GM21528 (cell line): Measurements from ENCODE around the gene MAN1C1.
A peak's percentile ranks its signal among the peaks of the same experiment; 100 is the strongest.

ENCODE experiments used
- ATAC-seq: cut with Tn5 transposase; IDR thresholded peaks from one replicate; pipeline ENCODE4 v1.9.1; 2021; ENCODE audit warnings: mild to moderate bottlenecking, moderate library complexity; ENCODE audit not compliant: unreplicated experiment, low FRiP score

MAN1C1 gene

DNA sequence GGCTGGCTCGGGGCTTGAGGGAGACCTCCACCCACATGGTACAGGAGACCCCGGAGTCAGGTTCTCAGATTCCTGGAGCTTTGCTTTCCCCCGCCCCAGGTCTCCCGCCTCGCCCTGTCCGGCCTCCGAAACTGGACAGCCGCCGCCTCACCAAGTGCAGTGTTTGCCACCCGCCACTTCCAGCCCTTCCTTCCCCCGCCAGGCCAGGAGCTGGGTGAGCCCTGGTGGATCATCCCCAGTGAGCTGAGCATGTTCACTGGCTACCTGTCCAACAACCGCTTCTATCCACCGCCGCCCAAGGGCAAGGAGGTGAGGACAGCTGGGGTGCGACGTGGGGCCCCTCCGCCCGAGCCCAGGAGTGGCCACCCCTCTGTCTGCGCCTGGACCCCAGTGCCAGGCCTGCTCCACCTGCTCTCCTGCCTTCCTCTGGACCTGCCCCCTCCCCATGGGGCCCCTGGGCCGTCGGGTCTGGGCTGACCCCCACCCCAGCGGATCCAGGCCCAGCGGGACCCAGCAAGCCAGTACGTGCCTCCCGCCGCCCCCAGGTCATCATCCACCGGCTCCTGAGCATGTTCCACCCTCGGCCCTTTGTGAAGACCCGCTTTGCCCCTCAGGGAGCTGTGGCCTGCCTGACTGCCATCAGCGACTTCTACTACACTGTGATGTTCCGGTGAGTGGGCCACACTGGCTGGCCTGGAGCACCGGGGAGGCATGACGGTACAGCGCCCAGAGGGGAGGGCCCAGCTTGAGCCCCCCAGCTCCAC, 192.1 kb downstream of the MAN1C1 start:
- ATAC-seq, result no peak

DNA sequence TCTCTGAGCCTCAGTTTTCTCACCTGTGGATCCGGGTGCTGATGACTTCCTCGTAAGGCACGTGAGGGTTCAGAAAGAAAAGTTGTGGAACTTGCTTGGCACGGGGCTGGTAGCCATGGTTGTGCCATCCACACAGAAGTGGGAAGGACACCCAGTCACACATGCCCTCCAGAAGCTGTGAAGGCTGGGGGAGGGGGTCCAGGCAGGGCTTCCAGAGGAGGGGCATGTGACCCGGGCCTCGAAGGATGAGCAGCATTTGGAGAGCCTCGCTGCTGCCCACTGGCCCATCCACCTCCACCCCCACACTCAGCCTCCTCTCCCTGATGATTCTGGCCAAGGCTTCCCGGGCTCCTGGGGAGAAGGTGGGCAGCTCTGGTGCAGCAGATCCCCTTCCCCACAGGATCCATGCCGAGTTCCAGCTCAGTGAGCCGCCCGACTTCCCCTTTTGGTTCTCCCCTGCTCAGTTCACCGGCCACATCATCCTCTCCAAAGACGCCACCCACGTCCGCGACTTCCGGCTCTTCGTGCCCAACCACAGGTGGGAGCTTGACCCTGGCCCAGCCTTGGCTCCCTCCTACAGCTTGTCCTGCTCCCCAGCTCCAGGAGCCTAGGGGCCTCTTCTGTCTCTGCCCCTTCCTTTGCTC, 192.8 kb downstream of the MAN1C1 start:
- ATAC-seq, result no peak

DNA sequence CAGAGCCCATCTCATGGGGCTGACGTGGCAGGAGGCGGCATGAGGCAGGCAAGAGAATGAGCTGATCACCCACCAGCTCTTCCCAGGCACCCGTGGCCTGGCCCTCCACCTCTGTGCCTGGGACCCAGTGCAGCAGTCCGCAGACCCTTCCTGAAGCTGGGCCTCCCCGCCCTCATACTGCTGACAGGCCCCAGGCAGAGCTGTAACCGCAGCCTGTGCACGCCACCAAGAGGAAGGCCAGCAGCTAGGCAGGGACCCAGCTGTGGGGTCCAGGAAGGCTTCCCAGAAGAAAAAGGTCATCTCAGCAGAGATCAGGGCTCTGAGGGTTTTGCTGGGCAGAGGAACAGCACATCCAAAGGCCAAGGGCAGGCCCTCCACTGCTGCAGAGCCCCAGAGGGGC, 193.3 kb downstream of the MAN1C1 start:
- no peak for ATAC-seq

DNA sequence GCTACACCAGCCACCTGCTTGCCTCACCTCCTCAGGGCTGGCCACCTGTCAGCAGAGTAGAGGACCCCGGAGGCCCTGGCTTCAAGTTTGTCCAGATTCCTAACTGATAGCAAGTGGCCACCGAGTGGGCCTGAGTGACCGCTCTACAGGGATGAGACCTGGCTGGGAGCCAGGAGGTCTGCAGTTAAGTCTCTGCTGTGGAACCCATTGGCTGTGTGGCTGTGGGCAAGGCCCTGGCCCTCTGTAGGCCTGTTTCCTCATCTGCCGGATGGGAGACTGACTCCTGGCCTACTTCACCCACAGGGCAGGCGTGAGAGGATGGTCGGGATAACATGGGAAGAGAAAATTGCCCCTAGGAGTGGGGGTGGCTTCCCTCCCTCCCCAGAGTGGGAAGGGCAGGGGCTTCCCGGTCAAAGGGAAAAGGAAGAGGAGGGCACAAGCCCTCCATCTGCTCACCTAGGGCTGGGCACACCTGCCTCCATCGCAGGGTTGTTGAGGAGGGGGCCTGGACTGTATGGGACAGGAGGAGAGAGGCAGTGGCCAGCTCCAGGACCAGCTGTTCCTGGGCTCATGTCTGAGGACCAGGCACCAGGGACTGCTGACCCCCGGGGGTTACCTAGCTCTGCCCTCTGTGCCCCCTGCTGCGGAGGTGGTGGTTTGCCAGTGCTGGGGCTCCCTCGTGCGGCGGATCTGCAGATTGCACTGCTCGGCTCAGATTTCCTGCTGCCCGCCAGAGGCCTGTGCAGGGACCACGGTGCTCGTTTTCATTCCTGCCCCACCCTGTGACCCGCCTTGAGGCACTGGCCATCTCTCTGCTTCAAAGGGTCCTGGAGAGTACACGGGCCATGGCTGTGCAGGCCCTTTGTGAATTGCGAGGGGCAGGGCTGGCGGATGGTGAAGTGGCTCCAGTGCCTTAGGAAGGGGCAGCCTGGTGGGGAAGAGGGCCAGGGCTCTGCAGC, 194.0 kb downstream of the MAN1C1 start:
- ATAC-seq, result no peak

DNA sequence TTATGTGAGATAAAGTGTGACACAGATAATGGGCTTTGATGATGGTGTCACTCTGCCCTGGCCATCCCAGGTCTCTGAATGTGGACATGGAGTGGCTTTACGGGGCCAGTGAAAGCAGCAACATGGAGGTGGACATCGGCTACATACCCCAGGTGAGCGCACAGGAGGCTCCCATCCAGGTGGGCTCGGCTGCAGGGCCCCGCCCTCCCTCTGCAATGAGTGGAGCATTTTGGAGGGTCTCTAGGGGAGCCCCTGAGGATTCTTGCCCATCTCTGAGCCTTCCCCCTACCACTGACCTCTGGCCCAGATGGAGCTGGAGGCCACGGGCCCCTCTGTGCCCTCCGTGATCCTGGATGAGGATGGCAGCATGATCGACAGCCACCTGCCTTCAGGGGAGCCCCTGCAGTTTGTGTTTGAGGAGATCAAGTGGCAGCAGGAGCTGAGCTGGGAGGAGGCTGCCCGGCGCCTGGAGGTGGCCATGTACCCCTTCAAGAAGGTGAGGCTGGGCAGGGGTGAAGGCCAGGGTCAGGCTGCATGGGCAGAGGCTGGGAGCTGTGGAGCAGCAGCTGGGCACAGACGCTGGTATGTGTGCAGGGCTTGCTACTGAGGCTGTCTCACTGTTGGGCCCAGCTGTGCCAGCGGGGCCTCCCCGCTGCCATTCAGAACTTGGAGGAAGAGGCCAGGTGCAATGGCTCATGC, 194.9 kb downstream of the MAN1C1 start:
- ATAC-seq, result no peak

DNA sequence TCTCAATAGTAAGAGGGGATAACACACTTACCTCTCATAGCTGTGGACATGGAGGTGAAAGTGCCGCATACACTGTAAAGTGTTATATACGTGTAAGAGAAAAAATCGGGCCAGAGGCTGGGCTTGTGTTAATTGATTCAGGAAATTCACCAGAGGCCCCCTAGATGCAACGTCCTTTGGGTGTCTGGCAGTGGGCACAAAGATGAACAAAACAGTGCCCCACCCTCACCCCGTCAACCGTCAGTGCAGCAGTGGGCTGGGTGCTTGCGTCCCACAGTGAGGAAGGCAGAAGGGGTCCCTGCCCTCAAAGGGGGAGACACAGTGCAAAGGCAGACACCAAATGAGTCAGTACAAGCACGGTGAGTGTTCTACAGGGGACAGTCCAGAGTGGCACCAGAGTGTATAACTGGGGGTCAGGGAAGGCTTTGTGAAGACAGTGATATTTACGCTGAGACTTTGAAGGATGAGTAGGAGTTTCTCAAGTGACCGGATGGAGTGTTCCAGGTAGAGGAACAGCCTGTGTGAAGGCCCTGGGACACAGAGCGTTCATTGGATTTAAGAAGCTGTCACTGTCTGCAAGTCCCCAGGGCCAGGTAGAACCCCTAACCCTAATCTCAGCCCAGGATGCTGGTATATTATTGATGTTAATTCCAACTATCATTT, 196.6 kb downstream of the MAN1C1 start:
- ATAC-seq, result no peak

DNA sequence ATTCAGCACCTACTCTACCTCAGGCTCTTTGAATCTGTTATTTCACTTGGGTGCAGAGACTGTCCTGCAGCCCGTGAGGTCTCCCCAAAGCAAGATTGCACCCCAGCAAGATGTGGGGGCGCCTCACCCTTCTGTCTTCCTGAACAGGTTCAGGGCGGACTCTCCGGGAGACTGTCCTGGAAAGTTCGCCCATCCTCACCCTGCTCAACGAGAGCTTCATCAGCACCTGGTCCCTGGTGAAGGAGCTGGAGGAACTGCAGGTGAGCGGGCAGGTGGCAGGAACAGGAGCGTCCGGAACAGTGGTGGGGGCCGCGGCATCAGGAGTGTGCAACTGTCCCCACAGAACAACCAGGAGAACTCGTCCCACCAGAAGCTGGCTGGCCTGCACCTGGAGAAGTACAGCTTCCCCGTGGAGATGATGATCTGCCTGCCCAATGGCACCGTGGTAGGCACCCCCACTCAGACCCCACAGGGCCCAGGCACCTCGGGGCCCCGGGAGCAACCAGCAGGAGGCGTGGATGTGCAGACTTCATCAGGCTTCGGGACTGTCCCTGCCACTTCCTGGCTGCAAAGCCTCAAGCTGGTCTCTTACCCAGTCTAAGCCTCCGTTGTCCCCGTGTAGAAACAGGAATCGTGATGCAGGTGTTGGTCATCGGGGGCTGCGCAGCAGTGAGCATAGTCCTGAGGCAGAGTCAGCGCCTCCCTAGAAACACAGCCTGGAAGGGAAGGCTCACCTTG, 197.3 kb downstream of the MAN1C1 start:
- no peak for ATAC-seq

DNA sequence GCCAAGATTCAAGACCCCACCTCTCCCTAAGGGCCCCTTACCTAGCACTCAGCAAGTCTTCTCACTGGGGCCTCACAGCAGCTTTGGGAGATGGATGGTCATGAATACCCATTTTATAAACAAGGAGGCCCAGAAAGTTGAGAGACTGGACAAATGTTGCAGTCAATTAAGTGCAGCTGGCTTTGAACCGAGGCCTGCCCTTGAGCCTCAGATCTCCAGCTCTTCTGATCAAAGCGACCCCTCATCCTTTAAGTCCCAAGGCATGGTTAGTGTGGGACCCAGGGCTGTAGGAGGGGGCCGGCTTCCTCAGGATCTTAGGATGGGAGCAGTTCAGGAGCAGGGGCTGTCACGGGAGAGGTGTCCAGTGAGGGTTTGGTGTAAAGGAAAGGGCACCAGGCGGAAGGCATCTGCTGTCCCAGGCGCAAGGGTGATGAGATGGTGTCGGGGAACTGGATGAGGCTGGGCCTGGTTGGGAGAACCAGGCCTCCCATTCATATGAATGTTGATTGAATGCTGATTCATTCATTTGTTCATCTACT, 198.0 kb downstream of the MAN1C1 start:
- ATAC-seq, result no peak

DNA sequence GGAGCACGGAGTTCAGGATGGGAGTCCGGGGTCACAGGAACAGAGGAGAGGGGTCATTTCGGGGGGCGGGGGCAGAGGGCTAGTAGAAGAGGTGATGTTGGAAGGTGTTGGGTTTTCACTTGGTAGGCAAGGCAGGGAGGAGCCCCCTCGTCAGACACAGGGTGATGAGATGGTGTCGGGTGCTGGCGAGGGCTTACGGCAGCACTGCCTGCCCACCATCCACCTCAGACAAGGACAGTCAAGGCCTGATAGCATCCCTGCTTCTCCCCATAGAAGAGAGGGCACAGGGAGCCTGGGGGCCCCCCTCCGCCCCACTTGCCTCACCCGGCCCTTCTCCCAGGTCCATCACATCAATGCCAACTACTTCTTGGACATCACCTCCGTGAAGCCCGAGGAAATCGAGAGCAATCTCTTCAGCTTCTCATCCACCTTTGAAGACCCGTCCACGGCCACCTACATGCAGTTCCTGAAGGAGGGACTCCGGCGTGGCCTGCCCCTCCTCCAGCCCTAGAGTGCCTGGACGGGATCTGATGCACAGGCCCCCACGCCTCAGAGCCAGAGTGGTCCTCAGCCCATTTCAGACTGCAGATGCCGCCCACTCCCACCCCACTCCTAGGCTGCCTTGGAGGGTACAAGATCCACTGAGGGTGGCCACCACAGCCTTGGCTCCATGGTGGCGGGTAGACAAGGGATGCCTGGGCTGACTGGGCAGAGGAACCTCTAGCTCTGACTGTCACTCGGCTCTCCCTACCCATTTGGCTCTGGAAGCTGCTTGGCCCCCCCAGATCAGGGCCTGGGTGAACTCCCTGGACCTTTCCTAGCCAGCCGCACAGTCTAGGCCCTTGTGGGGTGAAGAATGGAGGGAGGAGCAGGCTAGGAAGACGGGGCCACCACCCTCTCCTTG, 198.9 kb downstream of the MAN1C1 start:
- no peak for ATAC-seq

DNA sequence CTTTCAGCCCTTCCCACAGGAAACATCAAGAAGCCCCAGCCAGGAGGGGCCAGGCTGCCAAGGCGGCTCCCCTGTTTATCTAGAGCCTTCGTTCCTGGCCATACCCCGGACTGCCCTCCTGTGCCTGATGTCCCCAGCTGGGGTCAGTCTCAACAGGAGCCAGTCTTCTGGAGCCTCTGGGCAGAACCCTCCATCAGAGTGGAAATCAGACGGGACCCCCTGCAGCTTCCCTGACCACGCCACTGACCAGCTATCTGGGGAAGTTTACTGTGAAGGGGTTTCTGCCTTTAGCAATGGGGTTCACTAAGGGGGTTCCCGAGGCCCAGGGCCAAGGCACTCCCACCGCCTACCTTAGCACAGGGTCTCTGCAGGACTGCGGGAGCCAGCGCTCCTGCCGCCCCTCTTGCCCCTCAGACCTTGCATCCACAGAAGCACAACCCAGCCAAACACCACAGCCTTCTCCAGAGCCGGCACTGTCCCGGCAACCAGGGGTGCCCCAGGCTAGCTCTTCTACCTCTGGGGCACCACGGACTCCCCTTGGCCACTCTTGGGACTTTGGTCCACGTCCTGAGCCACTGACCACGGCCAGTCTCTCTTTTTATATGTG, 199.6 kb downstream of the MAN1C1 start:
- no peak for ATAC-seq

DNA sequence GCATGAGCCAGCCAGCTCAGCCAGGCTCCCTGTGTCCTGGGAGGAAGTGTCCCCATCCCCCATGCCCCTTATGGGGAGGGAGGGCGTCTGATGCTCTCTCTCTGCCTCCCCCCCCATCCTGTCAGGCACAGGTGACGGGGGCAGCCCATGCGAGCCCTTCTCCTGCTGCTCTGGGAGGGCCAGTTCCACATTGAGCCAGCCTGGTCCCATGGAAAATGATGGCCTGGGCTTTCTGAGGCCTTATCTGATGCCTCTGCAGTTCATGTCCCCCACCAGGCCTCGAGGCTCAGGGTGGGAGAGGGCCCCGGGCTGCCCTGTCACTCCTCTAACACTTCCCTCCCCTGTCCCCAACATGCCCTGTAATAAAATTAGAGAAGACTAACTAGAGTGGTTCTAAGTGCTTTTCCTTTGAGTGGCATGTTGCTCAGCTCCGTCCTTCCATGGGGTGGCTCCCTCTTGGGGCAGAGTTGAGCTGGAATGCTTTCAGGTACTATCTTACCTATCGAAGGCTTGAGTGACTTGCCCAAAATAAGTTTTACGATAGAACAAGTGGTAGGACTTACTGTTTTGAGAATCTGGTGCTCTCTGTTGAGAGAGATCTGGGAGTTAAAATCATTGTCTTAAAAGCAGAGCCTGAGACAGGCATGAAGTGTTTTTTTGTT, 201.4 kb downstream of the MAN1C1 start:
- ATAC-seq, result no peak

DNA sequence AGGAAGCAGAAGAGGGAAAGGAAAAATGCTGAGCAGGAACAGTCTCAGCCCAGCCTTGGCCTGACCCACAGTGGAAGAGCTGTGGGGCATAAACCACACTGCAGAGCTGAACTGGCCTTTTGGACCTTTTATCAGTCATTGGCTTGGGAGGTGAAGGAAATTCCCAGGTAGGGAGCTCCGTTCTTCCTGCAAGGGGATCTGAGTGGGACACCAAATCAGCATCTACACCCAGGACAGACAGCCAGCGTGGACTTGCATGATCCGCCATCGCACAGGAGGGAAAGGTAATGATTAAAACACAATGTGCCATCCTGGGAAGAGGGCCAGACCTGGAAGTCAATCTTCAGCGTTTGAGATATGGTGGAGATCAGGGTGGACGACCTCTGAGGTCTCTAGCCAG, 202.0 kb downstream of the MAN1C1 start:
- ATAC-seq, result no peak

DNA sequence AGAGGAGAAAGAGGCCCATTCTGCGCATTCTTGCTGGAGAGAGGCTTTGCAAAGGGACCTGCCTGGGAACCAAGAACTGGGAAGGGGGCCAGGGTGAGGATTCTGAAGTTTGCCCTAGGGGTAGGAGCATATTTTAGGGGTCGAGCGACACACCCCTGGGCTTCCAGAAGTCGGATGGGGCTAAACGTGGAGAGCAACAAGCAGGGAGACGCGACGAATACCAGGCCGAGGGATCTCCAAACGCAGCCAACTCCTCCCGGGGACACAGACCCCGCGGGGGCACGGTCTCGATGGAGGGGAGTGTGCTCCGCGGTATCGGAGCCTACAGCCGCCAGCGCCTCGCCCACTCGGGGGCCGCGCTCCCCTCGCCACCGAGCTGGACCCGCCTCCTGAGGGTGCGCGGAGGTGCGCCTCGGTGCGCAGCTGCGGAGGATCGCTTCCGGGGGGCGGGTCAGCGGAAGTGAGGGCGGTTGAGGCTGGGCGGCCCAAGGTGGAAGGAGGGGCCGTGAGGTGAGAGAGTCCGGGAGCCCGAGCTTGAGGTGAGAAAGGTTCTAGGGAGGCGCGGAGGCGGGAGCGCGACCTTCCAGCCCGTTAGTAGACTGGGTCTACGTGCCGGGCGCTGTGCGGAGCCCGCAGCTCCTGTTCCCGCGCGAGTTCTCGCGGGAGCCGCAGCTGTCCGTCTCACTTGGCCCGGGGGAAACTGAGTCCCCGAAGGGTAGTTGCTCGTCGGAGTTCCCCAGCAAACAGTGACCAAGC, 203.1 kb downstream of the MAN1C1 start, which contains the start of gene MTFR1L:
Gene MTFR1L (plus strand): TSS at position 464 of the 756 bp plus-strand sequence. CDS start 3,151 bp downstream, outside the sequence.
- peak; percentile 86 for ATAC-seq

DNA sequence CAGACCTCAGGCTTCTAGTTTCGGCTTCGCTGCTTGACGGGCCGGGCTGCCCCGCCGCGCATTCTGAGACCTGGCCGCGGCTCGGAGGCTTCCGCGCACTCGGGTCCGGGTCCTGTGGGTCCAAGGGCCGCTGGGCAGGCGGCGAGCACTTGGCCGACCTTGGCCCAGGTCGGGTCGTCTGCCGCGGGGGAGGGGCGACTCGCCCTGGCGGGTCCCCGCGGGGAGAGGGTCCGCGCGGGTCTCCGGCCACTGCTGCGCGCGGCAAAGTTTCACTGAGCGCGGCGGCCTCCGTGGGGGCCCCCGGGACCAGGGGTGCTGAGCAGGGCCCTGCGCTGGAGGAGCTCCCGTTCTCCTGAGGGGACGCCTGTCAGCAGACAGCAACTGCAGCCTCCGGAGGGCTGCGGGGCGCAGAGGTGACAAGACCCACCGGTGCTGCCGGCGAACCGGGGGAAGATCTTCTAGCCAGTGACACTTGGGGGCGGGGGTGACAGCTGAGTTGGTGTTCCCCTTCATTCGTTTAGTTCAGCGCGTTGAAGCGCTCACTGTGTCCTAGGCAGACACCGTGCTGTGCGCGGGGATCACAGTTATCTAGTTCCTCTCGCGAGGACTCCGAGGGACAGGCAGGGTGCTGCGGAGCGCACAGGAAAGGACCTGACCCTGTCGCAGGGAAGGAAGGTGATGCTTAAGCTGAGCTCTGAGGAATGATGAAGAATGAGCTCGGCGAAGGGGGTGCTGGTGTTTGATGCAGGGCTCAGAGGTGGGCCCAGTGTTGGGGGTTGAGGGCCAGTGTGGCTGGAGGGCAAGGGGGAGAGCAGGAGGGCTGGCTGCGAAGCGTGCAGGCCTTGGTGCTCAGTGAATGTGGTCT, 203.9 kb downstream of the MAN1C1 start:
- peak; percentile 38 for ATAC-seq

DNA sequence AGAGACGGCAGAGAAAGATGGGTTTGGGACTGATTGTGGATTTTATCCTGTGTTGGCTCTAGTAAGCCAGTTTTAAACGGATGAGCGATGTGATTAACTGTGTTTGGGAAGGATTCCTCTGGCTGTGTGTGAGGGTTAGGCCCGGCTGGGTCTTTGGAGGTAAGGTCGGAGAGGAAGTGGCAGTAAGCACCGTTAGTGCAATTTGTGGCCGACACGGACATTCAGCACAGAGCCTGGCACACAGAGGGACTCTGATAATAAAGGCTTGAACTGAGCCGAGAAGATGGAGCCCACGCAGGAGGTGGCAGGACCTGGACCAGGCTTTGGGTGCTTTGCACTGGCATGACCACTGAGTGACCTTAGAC, 204.5 kb downstream of the MAN1C1 start:
- ATAC-seq, result no peak
